HG03469 (cell line): Measurements from ENCODE around the gene CCDC149.

Experiments
- ATAC-seq: cut with Tn5 transposase; IDR thresholded peaks from one replicate; pipeline ENCODE4 v1.9.1; 2021; ENCODE audit warnings: mild to moderate bottlenecking, moderate library complexity, moderate number of reproducible peaks; ENCODE audit not compliant: unreplicated experiment

CCDC149 gene

GRCh38 chr4:24881508-24882196, 31.2 kb downstream of the CCDC149 start:
- no peak for ATAC-seq

DNA sequence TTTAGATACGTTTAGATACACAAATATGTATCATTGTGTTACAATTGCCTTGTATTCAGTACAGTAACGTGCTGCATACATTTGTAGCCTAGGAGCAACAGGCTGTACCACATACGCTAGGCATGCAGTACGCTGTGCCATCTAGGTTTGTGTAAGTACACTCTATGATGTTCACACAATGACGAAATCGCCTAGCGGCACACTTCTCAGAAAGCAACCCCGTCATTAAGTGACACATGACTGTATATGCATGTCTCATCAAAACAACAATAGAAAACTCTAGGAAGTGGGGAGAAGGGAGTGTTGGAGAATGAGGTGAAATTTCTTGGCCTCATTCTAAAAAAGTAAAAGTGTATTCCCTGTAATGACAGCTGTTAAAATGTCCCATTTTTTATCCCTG, 32.7 kb downstream of the CCDC149 start:
- no peak for ATAC-seq

DNA sequence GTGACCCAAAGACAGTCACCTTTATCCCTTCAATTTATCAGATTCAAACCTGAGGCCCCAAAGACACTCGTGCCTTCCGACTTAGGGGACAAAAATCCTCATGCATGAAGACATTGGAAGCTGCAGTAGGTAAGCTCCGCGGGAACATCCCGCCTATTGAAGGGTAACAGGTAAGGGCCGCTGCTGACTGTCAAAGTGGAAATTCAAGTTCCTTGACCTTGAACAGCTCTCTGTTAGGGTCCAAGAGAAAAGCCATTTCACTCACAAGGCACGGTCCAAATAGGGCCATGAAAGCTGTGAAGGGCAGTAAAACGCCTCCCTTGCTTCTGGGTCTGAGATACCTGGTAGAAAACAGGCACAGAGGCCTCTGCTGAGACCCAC, 34.2 kb downstream of the CCDC149 start:
- no peak for ATAC-seq

GRCh38 chr4:24877868-24878635, 34.8 kb downstream of the CCDC149 start:
- ATAC-seq, result no peak

GRCh38 chr4:24876431-24876830, 36.4 kb downstream of the CCDC149 start:
- ATAC-seq, result no peak

GRCh38 chr4:24872720-24873119, 40.1 kb downstream of the CCDC149 start:
- ATAC-seq, result no peak

DNA sequence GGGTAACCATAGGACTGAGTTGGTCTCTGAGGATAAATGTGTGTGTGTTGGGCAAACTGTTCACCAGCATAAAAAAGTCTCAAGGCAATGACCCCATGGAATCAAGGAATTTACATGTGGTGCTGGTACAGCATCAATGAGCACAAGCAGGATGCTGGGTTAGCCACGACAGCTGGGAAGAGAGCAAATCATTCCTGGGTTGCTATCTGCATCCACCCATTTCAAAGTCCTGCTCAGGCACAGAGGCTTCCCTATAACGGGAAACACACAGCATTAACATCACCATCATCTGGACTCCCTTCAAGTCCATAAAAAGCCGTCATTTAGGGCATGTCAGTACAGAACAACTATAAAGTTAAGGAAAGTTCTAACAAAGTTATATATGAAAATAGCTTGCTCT, 41.6 kb downstream of the CCDC149 start:
- ATAC-seq, result no peak

GRCh38 chr4:24867766-24868296, 45.0 kb downstream of the CCDC149 start:
- no peak for ATAC-seq

DNA sequence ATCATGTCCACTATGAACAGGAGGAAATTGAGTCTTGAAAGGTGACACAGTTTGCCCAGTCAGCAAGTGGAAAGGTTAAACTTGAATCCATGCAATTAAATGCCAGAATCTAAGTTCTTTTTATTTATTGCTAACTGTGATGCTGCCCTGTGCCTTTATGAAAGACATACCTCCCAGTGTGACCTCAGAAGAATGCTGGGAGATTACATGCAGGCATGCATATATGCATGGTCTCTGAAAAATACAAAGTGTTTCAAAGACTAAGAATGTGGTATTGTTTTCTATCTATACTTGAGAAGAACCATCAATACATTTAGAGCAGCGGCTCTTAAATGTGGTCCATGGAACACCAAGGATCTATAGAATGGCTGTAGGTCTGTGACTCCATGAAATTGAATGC, 45.6 kb downstream of the CCDC149 start:
- no peak for ATAC-seq

GRCh38 chr4:24865401-24865800, 47.4 kb downstream of the CCDC149 start:
- ATAC-seq, result no peak

- no peak for ATAC-seq
These were observed 49.0 kb downstream of the CCDC149 start for GRCh38 chr4:24863799-24864198.

DNA sequence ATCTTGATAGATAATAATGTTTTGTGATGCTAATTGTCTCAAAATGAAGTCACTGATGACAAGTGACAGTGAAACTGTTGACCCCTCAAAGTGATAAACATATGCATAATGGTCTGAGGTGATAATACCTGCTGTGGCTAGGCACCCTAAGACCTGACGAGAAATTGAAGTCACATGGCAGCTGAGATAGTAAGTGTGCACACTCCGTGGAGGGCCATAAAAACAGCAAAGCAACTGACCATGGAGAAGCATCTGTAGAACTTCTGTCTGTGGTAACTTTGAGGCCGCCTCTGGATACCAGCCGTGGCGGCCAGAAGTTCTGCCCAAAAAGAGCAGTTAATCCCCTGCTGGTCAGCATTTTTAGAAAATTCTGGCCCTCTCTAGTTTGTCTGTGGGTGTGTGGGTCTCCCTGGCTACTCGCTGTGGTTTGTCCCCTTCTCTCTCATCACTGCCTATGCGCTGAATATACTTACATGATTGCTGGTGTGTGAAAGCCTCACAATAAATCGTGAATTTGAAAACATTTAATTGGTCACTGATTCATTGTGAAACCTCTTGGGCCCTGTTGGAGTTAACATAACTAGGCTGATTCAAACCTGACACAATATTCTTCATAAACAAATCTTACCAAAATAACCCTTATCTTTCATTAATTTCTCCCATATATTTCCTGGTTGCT, 50.6 kb downstream of the CCDC149 start:
- ATAC-seq, result peak; percentile 80

DNA sequence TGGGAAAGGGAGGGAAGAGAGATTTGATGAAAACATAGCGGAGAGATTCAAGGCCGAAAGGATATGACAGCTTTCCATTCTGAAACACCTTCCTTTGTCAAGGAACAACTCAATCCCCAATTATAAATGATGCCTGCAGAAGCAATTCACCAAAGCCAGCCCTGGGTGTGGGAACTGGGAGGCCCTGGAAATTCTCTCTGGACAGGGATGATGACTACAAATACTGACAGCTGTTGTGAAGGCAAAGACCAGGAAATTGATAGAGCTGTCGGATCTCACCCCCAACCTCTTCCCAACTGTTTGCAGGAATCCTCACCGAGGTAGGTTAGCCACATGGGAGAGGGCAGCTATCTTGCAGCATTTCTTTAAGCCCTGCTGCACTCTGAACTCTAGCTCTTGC, 54.3 kb downstream of the CCDC149 start:
- ATAC-seq, result no peak

DNA sequence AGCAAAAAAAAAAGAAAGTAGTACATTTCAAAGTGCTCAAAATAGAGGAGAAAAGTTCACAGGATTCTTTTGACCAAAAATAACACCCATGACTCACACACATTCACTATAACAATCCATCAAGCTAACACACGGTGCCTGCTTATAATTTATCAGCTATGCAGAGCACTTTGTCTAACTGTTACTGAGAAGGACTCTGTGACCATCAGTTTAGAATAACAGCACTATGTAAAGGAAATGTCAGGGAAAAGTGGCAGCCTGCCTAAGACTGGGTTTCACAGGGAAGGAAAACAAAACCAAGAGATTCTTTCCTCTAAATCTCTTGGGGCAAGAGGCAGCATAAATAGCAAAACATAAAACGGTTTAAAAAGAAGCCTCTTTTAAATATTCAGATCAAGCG, 54.8 kb downstream of the CCDC149 start:
- ATAC-seq, result no peak

DNA sequence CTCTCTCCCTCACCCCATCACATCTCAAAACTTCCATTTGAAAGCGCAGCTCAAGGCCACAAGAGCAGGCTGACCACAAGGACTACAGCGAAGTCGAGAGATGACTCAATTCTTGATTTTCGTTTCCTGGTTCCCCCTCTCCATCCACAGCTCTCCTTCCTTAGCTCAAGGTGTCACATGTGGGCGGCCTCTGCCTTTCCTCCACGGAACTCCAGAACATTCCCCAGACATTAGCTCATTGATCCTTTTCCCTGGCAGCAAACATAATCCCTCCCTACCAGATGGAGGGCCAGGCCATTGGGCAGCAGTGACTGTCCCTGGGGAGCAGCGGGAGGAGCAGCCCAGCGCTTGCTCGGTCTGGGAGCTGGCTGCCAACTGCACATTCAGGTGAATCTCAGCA, 56.3 kb downstream of the CCDC149 start:
- peak; percentile 92 for ATAC-seq

- ATAC-seq, result no peak
These were observed 57.1 kb downstream of the CCDC149 start for GRCh38 chr4:24855741-24856140.

GRCh38 chr4:24853142-24853541, 59.7 kb downstream of the CCDC149 start:
- no peak for ATAC-seq

DNA sequence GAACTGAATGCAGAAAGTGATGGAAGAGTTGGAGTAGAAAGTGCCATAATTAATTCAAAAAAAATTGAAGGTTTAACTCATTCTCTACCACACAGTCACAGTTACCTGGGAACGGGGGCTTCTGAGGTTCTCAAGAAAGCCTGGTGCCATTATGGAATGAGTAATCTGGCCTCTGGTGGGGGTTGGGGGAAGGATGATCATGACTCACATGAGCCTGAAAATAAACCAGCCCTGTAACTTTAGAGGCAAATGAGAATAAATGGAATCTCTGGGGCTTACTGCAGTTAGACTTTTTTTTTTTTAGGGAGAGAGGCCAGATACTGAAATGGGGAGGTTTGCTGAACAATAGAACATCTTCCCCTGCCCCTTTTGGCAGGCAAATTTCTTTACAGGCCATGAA, 62.2 kb downstream of the CCDC149 start:
- ATAC-seq, result no peak

DNA sequence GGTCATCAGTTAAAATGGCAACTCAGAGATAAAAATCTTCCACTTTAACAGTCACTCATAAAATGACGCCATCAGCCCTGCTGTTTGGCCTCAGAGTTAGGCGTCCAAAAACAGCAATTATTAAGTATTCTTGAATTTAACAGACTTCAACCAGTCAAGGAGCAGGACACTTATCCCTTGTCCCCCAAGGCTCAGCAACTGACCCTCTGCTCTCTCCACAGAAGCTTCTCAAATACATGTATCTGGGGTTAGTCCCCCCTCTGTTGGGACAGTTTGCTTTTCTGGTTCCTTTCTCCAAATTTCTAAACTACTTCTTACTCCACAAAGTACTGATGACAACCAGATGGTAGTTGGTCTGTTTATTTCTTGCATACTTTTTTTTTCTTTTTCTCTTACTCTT, 63.1 kb downstream of the CCDC149 start:
- no peak for ATAC-seq

DNA sequence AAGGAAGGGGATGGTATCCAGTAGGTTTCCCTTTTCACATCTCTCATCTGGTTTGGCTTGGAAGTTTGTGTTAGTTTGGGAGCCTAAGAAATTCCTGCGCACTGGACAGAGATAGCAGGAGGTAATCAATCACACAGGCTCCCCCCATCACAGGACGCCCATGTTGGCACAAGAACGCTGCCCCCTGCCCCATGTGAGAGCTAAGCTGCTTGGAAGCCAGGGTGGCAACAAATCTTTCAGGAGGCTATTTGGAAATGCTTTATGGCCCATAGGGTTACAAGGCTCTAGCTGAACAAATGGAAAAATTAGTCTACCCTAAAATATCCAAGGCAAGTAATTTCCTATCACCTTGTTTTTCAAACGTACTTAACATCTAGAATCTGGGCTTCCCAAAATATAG, 63.5 kb downstream of the CCDC149 start:
- no peak for ATAC-seq

DNA sequence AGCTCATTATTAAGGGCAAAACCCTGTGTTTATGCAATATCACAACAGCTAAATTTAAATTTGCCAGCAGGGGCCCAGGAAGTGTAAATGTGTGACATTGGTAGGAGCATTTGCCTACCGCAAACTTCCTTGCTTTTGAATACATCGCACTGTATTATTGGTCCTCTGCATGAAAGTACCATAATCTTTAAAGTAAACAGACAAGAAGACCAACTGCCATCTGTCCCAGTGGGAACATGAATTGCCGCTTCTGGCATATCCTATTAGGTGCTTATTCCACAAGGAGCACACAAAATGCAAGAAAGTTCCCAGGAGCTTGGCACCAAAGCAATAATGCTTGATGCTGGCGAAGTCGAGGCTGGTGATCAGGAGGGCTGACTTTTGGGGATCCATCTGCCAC, 66.1 kb downstream of the CCDC149 start:
- no peak for ATAC-seq

DNA sequence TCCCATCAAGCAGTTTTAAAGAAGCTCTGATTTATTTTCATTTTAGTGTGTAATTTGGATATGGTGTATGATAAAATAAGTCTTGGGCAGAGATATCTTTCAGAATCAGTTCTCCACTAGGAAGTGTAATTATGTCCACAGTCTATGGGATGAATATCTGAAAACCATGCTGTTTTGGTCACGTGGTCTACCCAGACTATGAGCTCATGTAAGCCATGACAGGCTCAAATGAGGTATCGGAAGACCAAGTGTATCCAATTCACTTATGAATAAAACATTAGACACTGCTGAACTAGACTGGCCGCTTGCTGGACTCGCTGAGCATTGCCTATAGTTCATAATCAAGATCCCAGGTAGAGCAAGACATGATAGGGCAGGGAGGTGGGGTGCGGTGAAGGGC, 66.9 kb downstream of the CCDC149 start:
- no peak for ATAC-seq
